GM23338 (cell line): Measurements from ENCODE around the gene PROX2. TPM values are rescaled to one million over a fixed set of nuclear protein-coding genes. Genes with fewer than 3 reads are reported as not detected.

Experiments used
- ATAC-seq: fragments of 200-7000 bp; cut with Tn5 transposase; 3 replicates; pipeline ENCODE4 v1.9.1; 2020
- DNase-seq: peaks from one replicate; pipeline ENCODE4 v3.0.0-alpha.2; 2015; ENCODE audit warnings: low spot score
- H2AFZ ChIP-seq: fragments of 200-600 bp; sonication (generic); 2 replicates; pipeline ENCODE4 v1.8.0; 2016; ENCODE audit warnings: antibody characterized with exemption, mild to moderate bottlenecking, moderate library complexity
- H3F3A ChIP-seq: fragments of 200-600 bp; sonication (generic); replicated peaks from 2 replicates; pipeline ENCODE4 v1.8.0; 2017; ENCODE audit warnings: antibody characterized with exemption, mixed run types, low read depth
- H3K27ac ChIP-seq: fragments of 200-600 bp; sonication (generic); 2 replicates; pipeline ENCODE4 v1.6.1; 2016; ENCODE audit warnings: low read depth
- H3K27me3 ChIP-seq: fragments of 200-600 bp; sonication (generic); 2 replicates; pipeline ENCODE4 v1.8.0; 2016; ENCODE audit warnings: mild to moderate bottlenecking, mixed run types, moderate library complexity; ENCODE audit not compliant: insufficient read depth
- H3K36me3 ChIP-seq: fragments of 200-600 bp; sonication (generic); 2 replicates; pipeline ENCODE4 v1.8.0; 2016; ENCODE audit warnings: mild to moderate bottlenecking; ENCODE audit not compliant: insufficient read depth
- H3K4me1 ChIP-seq: fragments of 200-600 bp; sonication (generic); 2 replicates; pipeline ENCODE4 v1.8.0; 2016; ENCODE audit warnings: mild to moderate bottlenecking, moderate library complexity; ENCODE audit not compliant: insufficient read depth
- H3K4me2 ChIP-seq: fragments of 200-600 bp; sonication (generic); 2 replicates; pipeline ENCODE4 v1.7.1; 2017; ENCODE audit warnings: mixed run types
- H3K4me3 ChIP-seq: fragments of 200-600 bp; sonication (generic); 2 replicates; pipeline ENCODE4 v1.6.1; 2016; ENCODE audit warnings: mixed run types
- H3K79me2 ChIP-seq: fragments of 200-600 bp; sonication (generic); replicated peaks from 2 replicates; pipeline ENCODE4 v1.8.0; 2017; ENCODE audit warnings: mild to moderate bottlenecking; ENCODE audit not compliant: insufficient read depth
- H3K9me2 ChIP-seq: fragments of 200-600 bp; sonication (generic); 2 replicates; pipeline ENCODE4 v1.8.0; 2017; ENCODE audit not compliant: insufficient read depth
- H4K20me1 ChIP-seq: fragments of 200-600 bp; sonication (generic); replicated peaks from 2 replicates; pipeline ENCODE4 v1.8.0; 2017; ENCODE audit warnings: mild to moderate bottlenecking; ENCODE audit not compliant: insufficient read depth
- H3K27ac Mint-ChIP-seq: 2 replicates; pipeline ENCODE4 v1.8.0; 2020; ENCODE audit warnings: inconsistent platforms, mild to moderate bottlenecking, moderate library complexity, mixed read lengths
- H3K27me3 Mint-ChIP-seq: 3 replicates; pipeline ENCODE4 v1.8.0; 2022; ENCODE audit warnings: low read depth, mild to moderate bottlenecking, moderate library complexity, mixed read lengths, inconsistent platforms; ENCODE audit not compliant: insufficient read depth, poor library complexity
- H3K36me3 Mint-ChIP-seq: 3 replicates; pipeline ENCODE4 v1.8.0; 2021; ENCODE audit warnings: low read depth, mild to moderate bottlenecking, inconsistent platforms, moderate library complexity, mixed read lengths
- H3K4me1 Mint-ChIP-seq: 3 replicates; pipeline ENCODE4 v1.8.0; 2020; ENCODE audit warnings: mild to moderate bottlenecking, inconsistent platforms, mixed read lengths
- H3K4me3 Mint-ChIP-seq: 3 replicates; pipeline ENCODE4 v1.8.0; 2021; ENCODE audit warnings: moderate library complexity, mild to moderate bottlenecking, inconsistent platforms, mixed read lengths
- H3K9me3 Mint-ChIP-seq: 3 replicates; pipeline ENCODE4 v1.8.0; 2020; ENCODE audit warnings: moderate library complexity, mild to moderate bottlenecking, inconsistent platforms, mixed read lengths
- CREB1 ChIP-seq: fragments of 250-450 bp; sonication (Bioruptor Pico); IDR thresholded peaks from 2 replicates; pipeline ENCODE4 v1.5.0; 2020; ENCODE audit warnings: low read depth, mild to moderate bottlenecking, moderate library complexity
- EZH2 ChIP-seq: fragments of 200-600 bp; sonication (generic); IDR thresholded peaks from one replicate; pipeline ENCODE4 v1.8.0; 2017; ENCODE audit warnings: antibody characterized with exemption, mild to moderate bottlenecking, low read depth; ENCODE audit not compliant: unreplicated experiment
- EZH2phosphoT487 ChIP-seq: fragments of 200-600 bp; sonication (generic); IDR thresholded peaks from one replicate; pipeline ENCODE4 v1.8.1; 2018; ENCODE audit warnings: antibody characterized with exemption; ENCODE audit not compliant: unreplicated experiment
- JUNB ChIP-seq: IDR thresholded peaks from one replicate; pipeline ENCODE4 v1.6.1; 2016; ENCODE audit warnings: antibody characterized with exemption; ENCODE audit not compliant: unreplicated experiment
- NANOG ChIP-seq: IDR thresholded peaks from 2 replicates; pipeline ENCODE4 v1.6.1; 2016; ENCODE audit warnings: antibody characterized with exemption, borderline replicate concordance
- POLR2AphosphoS5 ChIP-seq: IDR thresholded peaks from 2 replicates; pipeline ENCODE4 v1.6.1; 2016; ENCODE audit warnings: antibody characterized with exemption, low read depth
- STAT1 ChIP-seq: IDR thresholded peaks from one replicate; pipeline ENCODE4 v1.6.1; 2016; ENCODE audit warnings: antibody characterized with exemption; ENCODE audit not compliant: unreplicated experiment
- ZNF114 ChIP-seq: fragments of 250-450 bp; sonication (Bioruptor Pico); IDR thresholded peaks from 2 replicates; pipeline ENCODE4 v1.5.0; 2020; ENCODE audit warnings: mild to moderate bottlenecking, moderate library complexity
- ZNF331 ChIP-seq: fragments of 250-450 bp; sonication (Bioruptor Pico); IDR thresholded peaks from 2 replicates; pipeline ENCODE4 v1.5.0; 2020; ENCODE audit warnings: low read depth, mild to moderate bottlenecking, moderate library complexity
- polyA plus RNA-seq: library from polyadenylated mRNA; unstranded; fragments of >200 nt; fragmentation: Nextera tagmentation; extraction: Ambion mirVana; gene quantifications from 2 replicates; pipeline ENCODE4 v1.2.1, GENCODE V29; 2016
- total RNA-seq: library from RNA; depleted of rRNA; stranded (reverse); fragments of >200 nt; shearing (Covaris generic); gene quantifications from 2 replicates; pipeline ENCODE4 v1.2.3, GENCODE V29; 2014
- TF ChIP-seq, protein P1 (sequence below), 2 experiments: fragments of 200-600 bp in 1 of 2; sonication (generic) in 1 of 2; conservative IDR thresholded peaks; 2 replicates each; pipeline versions ENCODE4 v1.5.1 to v1.6.1; 2016 to 2017; ENCODE audit warnings: antibody characterized with exemption in 2 of 2, low read depth in 2 of 2, mild to moderate bottlenecking in 2 of 2, moderate library complexity in 1 of 2
- TF ChIP-seq, protein P2 (sequence below): fragments of 250-450 bp; sonication (Bioruptor Pico); IDR thresholded peaks from 2 replicates; pipeline ENCODE4 v1.5.0; 2020; ENCODE audit warnings: mild to moderate bottlenecking, moderate library complexity
- TF ChIP-seq, protein P3 (sequence below): IDR thresholded peaks from one replicate; pipeline ENCODE4 v1.6.1; 2018; ENCODE audit warnings: antibody characterized with exemption; ENCODE audit not compliant: unreplicated experiment
- TF ChIP-seq, protein P4 (sequence below): IDR thresholded peaks from 2 replicates; pipeline ENCODE4 v1.6.1; 2016; ENCODE audit warnings: antibody characterized with exemption

The PROX2 gene
- total and polyA plus RNA-seq, 2 experiments from 2014 or later: 0.06 TPM; not detected in 1

- H3K4me1 Mint-ChIP-seq: peaks cover 8% of the 10 kb centered on the region
- DNase-seq: no peak
- no peak overlapping the region for H3K4me2 ChIP-seq
- H3F3A ChIP-seq: 0 out of 2 replicates have a peak, but pooled peaks cover 8% of the 10 kb centered on the region
- H3K9me3 Mint-ChIP-seq: no peaks in the 10 kb centered on the region
- peaks cover 82% of the 10 kb centered on the region for H3K36me3 ChIP-seq
- no peaks in the 10 kb centered on the region for H3K27me3 Mint-ChIP-seq
- no peak overlapping the region for H3K4me3 ChIP-seq
- H3K27ac ChIP-seq: no peak overlapping the region
- no peak overlapping the region for H3K27ac Mint-ChIP-seq
- no peak overlapping the region for H2AFZ ChIP-seq
- no peak for ATAC-seq
- TF ChIP-seq STAT1 (no peak), NANOG (no peak), EZH2 (no peak), CREB1 (CRISPR knock-in tag) (no peak), JUNB (no peak), EZH2phosphoT487 (no peak), ZNF331 (CRISPR knock-in tag) (no peak), ZNF114 (CRISPR knock-in tag) (no peak), POLR2AphosphoS5 (no peak)
- TF ChIP-seq, protein P1, sequence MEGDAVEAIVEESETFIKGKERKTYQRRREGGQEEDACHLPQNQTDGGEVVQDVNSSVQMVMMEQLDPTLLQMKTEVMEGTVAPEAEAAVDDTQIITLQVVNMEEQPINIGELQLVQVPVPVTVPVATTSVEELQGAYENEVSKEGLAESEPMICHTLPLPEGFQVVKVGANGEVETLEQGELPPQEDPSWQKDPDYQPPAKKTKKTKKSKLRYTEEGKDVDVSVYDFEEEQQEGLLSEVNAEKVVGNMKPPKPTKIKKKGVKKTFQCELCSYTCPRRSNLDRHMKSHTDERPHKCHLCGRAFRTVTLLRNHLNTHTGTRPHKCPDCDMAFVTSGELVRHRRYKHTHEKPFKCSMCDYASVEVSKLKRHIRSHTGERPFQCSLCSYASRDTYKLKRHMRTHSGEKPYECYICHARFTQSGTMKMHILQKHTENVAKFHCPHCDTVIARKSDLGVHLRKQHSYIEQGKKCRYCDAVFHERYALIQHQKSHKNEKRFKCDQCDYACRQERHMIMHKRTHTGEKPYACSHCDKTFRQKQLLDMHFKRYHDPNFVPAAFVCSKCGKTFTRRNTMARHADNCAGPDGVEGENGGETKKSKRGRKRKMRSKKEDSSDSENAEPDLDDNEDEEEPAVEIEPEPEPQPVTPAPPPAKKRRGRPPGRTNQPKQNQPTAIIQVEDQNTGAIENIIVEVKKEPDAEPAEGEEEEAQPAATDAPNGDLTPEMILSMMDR (conservative IDR thresholded peaks at IDR 0.05; ENCODE audit: low read depth in 2 of 2): no peak
- TF ChIP-seq, protein P2, sequence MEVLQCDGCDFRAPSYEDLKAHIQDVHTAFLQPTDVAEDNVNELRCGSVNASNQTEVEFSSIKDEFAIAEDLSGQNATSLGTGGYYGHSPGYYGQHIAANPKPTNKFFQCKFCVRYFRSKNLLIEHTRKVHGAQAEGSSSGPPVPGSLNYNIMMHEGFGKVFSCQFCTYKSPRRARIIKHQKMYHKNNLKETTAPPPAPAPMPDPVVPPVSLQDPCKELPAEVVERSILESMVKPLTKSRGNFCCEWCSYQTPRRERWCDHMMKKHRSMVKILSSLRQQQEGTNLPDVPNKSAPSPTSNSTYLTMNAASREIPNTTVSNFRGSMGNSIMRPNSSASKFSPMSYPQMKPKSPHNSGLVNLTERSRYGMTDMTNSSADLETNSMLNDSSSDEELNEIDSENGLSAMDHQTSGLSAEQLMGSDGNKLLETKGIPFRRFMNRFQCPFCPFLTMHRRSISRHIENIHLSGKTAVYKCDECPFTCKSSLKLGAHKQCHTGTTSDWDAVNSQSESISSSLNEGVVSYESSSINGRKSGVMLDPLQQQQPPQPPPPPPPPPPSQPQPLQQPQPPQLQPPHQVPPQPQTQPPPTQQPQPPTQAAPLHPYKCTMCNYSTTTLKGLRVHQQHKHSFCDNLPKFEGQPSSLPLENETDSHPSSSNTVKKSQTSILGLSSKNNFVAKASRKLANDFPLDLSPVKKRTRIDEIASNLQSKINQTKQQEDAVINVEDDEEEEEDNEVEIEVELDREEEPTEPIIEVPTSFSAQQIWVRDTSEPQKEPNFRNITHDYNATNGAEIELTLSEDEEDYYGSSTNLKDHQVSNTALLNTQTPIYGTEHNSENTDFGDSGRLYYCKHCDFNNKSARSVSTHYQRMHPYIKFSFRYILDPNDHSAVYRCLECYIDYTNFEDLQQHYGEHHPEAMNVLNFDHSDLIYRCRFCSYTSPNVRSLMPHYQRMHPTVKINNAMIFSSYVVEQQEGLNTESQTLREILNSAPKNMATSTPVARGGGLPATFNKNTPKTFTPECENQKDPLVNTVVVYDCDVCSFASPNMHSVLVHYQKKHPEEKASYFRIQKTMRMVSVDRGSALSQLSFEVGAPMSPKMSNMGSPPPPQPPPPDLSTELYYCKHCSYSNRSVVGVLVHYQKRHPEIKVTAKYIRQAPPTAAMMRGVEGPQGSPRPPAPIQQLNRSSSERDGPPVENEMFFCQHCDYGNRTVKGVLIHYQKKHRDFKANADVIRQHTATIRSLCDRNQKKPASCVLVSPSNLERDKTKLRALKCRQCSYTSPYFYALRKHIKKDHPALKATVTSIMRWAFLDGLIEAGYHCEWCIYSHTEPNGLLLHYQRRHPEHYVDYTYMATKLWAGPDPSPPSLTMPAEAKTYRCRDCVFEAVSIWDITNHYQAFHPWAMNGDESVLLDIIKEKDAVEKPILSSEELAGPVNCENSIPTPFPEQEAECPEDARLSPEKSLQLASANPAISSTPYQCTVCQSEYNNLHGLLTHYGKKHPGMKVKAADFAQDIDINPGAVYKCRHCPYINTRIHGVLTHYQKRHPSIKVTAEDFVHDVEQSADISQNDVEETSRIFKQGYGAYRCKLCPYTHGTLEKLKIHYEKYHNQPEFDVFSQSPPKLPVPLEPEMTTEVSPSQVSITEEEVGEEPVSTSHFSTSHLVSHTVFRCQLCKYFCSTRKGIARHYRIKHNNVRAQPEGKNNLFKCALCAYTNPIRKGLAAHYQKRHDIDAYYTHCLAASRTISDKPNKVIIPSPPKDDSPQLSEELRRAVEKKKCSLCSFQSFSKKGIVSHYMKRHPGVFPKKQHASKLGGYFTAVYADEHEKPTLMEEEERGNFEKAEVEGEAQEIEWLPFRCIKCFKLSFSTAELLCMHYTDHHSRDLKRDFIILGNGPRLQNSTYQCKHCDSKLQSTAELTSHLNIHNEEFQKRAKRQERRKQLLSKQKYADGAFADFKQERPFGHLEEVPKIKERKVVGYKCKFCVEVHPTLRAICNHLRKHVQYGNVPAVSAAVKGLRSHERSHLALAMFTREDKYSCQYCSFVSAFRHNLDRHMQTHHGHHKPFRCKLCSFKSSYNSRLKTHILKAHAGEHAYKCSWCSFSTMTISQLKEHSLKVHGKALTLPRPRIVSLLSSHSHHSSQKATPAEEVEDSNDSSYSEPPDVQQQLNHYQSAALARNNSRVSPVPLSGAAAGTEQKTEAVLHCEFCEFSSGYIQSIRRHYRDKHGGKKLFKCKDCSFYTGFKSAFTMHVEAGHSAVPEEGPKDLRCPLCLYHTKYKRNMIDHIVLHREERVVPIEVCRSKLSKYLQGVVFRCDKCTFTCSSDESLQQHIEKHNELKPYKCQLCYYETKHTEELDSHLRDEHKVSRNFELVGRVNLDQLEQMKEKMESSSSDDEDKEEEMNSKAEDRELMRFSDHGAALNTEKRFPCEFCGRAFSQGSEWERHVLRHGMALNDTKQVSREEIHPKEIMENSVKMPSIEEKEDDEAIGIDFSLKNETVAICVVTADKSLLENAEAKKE (CRISPR knock-in tag): no peak
- TF ChIP-seq, protein P3, sequence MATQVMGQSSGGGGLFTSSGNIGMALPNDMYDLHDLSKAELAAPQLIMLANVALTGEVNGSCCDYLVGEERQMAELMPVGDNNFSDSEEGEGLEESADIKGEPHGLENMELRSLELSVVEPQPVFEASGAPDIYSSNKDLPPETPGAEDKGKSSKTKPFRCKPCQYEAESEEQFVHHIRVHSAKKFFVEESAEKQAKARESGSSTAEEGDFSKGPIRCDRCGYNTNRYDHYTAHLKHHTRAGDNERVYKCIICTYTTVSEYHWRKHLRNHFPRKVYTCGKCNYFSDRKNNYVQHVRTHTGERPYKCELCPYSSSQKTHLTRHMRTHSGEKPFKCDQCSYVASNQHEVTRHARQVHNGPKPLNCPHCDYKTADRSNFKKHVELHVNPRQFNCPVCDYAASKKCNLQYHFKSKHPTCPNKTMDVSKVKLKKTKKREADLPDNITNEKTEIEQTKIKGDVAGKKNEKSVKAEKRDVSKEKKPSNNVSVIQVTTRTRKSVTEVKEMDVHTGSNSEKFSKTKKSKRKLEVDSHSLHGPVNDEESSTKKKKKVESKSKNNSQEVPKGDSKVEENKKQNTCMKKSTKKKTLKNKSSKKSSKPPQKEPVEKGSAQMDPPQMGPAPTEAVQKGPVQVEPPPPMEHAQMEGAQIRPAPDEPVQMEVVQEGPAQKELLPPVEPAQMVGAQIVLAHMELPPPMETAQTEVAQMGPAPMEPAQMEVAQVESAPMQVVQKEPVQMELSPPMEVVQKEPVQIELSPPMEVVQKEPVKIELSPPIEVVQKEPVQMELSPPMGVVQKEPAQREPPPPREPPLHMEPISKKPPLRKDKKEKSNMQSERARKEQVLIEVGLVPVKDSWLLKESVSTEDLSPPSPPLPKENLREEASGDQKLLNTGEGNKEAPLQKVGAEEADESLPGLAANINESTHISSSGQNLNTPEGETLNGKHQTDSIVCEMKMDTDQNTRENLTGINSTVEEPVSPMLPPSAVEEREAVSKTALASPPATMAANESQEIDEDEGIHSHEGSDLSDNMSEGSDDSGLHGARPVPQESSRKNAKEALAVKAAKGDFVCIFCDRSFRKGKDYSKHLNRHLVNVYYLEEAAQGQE: no peak
- TF ChIP-seq, protein P4, sequence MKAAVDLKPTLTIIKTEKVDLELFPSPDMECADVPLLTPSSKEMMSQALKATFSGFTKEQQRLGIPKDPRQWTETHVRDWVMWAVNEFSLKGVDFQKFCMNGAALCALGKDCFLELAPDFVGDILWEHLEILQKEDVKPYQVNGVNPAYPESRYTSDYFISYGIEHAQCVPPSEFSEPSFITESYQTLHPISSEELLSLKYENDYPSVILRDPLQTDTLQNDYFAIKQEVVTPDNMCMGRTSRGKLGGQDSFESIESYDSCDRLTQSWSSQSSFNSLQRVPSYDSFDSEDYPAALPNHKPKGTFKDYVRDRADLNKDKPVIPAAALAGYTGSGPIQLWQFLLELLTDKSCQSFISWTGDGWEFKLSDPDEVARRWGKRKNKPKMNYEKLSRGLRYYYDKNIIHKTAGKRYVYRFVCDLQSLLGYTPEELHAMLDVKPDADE: no peak
- peaks cover 44% of the 10 kb centered on the region for H4K20me1 ChIP-seq
- H3K27me3 ChIP-seq: no peaks in the 10 kb centered on the region
- H3K4me3 Mint-ChIP-seq: no peak overlapping the region
- no peaks in the 10 kb centered on the region for H3K9me2 ChIP-seq
- no peaks in the 10 kb centered on the region for H3K79me2 ChIP-seq
- no peaks in the 10 kb centered on the region for H3K4me1 ChIP-seq
- H3K36me3 Mint-ChIP-seq: peaks cover 95% of the 10 kb centered on the region
These were observed 22.7 kb upstream of the PROX2 start for GRCh38 chr14:74898694-74899093.
